ENCODE results near the gene NINJ2.

The NINJ2 gene

DNA sequence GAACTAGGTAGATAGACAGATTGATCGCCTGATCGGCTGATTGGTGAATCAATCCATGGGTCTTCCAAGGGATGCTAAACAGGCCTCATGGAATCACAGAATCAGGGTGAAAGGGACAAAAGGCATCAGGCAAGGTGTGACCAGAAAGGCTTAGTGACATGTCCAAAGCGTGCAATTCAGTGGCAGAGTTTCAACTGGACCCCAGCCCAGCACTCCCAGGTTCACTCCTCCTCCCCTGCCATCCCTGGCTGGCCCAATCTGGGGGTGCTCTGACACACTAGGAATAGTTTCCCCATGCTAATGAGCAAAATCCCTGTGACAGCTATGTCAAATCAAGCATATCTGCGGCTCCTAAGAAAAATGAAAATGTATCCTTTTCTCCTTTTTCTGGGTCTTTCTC, 50.4 kb downstream of the NINJ2 start:
- DNase-seq = no peak

DNA sequence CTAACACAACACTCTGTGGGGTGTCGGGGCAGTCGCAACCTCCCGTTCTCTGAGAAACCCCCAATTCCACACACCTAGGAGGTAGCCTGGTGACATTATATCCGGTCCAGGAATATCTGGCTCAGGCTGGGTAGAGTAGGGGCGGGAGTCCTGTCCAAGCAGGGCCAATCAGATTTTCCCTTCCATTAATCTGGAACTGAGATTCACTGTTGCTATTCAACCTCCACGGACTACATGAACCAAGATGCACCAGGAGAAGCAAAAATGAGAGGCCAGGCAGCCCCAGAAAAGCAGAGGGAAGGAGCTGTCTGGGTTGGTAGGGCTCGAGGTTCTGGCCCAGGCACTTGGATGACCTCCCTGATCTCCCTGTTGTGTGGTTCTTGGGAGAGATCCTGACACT, 51.0 kb downstream of the NINJ2 start:
- no peak for DNase-seq

DNA sequence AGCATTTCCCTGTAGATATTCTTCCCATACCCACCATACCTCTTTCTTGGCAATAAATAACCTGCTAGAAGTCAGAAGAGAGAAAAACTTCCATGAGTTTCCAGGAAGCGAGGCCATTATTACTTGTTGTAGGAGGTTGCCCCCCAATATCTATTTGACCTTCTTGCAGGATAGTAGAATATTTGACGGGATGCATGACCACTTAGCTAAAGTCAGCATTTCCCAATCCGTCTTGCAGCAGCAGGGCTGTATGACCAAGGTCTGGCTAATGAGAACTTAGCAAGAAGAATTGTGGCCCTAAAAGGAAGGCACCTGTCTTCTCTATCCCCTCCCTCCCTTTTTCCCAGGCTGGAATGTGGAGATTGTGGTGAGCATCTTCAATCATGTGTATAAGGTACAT, 51.5 kb downstream of the NINJ2 start:
- DNase-seq = no peak

DNA sequence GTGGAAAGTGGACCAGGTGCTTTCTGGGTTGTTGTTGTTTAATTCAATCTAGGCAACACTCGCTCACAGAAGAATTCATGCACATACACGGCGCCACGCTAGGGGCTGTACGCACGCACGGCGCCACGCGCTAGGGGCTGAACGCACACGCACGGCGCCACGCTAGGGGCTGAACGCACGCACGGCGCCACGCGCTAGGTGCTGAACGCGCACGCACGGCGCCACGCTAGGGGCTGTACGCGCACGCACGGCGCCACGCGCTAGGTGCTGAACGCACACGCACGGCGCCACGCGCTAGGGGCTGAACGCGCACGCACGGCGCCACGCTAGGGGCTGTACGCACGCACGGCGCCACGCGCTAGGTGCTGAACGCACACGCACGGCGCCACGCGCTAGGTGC, 54.3 kb downstream of the NINJ2 start:
- no peak for DNase-seq

DNA sequence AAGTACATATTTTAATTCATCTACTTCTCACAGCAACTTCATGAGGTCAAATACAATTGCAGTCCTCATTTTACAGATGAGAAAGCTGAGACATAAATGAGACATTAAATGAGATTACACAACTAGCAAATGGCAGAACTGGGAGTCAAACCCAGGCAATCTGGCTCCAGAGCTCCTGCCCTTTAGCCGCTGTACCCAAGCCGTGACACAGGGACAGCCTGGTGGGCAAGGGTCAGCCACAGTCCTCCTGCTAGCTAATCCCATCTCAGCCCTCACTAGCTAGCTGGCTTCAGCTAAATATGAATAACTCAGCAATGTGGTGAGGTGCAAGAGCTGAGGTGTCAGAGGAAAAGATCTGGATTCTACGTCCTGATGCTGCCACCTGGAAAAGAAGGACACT, 54.8 kb downstream of the NINJ2 start:
- DNase-seq = no peak

DNA sequence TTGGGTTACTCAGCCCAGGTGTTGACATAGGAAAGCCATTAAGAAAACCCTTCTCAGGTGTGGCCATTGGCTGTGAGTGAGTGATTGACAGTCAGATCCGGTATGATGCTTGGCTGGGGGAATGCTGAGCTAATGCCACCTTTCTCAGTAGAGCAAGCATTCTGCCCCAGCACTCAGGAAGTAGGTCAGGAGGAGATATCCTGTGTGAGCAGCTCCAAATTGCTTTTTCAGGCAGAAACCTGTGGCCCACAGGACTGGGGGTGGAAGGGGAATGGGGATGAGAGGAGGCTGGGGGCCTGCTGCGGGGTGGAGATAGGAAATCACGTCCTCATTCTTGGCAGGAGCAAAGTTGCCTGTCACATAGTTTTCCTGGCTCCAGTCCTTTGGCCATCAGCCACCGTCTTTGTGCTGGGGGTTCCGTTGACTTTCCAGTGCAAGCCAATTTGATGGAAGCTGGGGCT, 55.7 kb downstream of the NINJ2 start:
- no peak for DNase-seq

DNA sequence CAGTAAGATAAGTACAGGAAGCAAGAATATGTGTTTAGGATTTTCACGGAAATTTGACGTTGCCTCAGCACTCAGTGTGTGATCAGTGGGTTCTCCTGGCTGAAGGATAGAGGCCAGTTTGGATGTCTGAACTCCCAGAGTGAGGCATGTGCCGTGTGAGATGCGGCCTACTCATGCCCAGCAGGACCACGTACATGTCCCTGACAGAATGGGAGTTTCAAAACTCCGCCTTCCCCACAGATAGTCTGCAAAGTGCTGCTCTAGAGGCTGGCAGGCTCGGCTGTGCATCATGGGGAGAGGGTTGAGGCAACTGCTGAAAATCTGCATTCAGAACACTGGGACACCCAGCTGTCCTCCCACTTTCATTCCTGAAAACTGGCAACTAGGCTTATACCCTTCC, 58.3 kb downstream of the NINJ2 start:
- no peak for DNase-seq

DNA sequence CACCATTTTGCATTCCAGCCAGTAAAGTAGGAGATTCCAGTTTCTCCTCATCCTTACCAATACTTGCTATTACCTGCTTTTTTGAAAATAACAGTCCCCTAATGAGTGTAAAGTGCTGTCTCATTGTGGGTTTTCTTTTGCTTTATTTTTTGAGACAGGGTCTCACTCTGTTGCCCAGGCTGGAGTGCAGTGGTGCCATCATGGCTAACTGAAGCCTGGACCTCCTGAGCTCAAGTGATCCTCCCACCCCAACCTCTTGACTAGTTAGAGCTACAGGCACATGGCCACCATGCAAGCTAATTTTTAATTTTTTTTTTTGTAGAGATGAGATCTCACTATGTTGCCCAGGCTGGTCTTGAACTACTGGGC, 60.6 kb downstream of the NINJ2 start:
- DNase-seq = no peak

DNA sequence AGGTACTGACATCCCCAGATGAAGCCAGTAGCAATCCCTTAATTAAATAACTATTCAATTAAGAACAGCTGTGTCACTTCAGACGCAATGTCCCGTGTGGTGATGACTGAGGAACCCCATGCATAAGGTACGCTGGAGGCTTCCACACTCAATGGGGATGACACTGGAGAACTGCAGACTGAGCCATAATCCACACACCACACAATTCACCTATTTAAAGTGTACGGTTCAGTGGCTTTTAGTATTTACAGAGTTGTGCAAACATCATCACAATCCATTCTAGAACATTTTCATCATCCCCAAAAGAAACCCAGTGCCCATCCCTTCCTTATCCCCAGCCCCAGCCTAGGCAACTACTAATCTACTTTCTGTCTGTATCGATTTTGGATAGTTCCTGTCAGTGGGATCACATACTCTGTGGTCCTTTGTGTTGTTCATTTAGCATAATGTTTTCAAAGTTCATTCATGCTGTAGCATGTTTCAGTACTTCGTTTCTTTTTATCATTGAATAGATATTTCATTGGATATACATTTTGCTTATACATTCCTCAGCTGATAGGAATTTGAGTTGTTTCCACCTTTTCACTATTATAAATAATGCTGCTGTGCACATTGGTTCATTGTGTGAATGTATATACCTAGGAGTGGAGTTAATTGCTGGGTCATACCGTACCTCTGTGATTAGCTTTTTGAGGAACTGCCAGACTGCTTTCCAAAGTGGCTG, 61.1 kb downstream of the NINJ2 start:
- no peak for DNase-seq

DNA sequence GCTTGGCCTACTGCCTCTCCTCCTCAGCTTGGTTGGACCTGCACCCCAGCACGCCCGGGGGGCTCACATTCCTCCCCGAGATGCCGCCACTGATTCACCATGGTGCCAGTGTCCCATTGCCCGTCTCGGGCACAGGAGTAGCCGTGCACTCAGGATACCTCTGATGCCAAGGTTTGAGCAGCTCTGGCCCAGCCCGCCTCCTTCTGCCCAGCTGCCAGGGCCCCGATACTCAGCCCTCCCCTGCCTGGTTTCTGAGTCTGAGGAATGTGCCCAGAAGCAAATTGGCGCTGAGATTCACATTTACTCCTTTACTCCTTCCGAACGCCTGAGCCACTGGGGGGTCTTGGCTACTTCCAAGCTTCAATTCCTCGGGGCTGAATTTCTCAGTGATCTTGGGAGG, 63.5 kb downstream of the NINJ2 start:
- DNase-seq = no peak

DNA sequence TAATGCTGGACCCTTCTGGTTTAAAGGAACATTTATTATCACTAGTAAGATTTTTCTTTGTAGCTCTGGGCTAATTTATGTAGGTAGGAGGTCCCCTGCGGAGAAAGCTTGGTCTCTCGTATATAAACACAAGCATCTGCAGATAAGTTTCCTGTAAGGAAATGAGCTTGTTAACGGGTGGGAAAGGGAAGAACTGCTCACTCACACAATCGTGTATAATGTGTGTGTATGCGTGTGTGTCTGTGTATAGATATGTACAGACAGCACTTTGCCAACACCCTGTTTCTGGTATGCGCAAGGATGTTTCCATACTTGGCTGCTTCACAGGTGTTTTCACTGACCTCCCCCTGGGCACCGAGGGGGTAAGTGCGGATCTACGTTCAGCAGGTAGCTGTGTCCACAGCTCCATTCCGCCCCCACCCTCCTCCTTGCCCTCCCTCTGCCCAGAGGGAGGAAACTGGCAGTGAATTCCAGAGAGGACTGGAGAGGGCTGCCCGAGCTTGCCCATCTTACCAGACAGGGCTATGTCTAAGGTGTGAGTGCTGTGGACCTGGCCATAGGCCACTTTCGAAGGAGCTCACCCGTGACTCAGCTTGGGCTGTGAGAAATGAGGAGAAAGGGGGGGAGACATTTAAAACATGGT, 65.2 kb downstream of the NINJ2 start:
- DNase-seq = no peak

DNA sequence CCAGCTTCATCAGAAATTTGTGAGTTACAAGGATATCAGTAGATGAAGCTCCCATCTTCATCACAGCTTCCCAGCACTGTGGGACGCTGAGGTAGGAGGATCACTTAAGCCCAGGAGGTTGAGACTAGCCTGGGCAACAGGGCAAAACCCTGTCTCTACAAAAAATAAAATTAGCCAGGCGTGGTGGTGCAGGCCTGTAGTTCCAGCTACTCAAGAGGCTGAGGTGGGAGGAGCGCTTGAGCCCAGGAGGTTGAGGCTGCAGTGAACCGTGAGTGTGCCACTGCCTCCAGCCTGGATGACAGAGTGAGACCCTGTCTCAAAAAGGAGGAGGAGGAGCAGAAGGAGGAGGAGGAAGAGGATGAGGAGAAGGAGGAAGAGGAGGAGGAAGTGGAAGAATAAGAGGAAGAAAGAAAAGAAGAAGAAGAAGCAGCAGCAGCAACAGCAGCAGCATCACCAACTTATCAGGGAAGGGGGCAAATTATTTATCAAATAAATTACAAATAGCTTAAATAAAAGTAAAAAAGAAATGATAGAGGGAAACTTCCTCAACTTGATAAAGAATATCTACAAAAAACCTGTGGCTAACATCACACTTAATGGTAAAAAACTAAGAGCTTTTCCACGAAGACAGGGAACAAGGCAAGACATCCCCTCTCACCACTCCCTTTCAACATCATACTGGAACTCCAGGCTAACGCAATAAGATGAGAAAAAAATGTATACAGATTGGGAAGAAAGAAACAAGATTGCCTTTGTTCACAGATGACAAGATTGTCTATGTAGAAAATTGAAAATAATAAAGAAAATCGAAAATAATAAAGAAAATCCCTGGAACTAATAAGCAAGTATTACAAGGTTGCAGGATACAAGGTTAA, 69.6 kb downstream of the NINJ2 start:
- no peak for DNase-seq

DNA sequence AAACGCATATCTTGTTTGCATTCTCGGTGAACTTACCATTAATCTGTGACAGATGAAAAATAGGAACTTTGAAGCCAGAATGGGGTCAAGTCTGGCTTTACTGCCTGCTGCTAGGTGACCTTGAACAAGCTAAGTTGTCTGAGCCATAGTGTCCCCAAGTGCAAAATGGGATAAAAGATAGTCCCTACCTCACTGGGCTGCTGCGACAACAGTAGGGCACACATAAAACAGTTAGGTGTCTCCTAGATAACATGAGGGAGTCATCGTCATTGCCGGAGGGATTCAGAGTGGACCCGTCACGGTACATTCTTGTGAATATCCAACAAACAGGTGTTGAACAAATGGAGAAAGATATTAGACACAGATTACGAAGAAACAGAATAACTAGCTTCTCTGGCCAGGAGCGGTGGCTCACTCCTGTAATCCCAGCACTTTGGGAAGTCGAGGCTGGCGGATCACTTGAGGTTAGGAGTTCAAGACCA, 71.2 kb downstream of the NINJ2 start:
- no peak for DNase-seq

DNA sequence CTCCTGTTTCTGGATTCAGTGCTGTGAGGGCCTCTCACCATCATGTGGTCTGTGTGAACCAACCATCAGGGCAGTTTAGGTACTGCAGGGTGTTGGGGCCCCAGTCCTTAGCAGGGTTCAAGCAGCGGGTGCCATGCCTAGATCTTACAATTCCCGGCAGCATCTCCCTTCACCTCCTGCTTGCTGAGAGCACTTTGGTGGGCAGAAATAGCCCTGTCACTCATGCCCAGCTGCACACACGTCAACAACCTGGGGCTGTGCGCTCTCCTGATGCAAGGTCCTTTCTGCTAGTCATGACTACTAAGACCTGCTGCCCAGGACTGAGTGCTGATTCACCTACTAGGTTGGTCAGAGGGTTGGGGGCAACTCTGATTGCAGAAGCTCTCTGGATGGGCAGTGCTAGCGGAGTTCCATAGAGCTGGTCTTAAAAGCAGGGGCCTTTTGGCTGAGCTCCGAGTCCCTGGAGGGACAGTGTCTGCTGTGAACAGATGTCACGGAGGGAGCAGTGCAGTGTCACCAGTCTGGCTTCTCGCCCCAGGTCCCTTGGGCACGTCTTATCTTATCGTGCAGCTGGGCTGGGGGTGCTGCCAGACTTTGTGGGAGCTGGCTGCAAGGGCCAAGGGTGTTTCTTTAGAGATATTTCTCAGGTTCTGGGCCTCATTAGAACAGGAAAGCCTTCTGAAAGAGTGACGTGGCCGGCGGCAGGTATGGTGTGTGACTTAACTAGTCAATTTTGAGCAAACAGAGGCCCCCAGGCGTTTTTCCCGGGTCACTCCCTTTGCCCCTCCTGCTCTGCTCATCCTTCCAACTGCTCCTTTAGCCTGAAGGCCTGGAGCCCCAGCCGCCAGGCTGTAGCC, 71.8 kb downstream of the NINJ2 start:
- DNase-seq = no peak

DNA sequence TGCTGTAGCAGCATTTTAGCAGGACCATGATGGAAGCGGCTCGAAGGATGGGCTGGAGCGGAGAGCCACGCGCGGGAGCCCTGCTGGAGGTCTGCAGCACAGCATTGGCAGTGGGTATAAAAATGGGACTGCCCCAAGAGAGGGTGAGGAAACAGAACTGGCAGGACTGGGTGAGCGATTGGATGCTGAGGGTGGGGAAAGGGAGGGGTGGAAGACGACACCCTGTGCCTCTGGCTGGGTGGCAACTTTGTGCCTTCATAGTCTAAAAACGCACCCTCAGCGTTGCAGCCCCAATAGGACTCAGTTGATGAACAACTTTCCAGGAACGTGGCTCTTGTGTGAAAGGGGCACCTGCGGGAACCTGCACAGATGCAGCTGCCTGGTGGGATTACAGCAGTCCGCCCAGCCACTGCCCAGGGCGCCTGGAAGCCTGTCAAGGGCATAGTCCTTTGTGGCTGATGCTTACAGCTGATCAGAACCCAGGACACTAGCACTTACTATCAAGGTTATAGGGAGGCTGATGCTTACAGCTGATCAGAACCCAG, 73.0 kb downstream of the NINJ2 start:
- no peak for DNase-seq

DNA sequence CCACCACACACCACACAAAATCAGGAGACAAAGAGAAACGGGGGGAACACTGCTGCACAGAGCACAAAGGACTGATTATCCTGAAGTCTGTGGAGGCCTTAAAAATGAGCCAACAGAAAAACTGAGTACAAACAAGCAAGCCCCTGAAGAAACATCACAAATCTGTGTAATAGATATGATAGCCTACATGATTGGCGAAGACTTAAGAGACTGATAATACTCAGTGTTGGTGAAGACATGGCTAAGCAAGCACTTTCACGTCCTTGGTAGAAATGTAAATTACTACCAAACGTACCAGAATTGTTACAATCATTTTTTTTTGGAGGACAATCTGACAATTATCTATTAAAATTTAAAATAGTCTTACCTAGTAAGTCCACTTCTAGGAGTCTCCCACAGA, 74.6 kb downstream of the NINJ2 start:
- no peak for DNase-seq

DNA sequence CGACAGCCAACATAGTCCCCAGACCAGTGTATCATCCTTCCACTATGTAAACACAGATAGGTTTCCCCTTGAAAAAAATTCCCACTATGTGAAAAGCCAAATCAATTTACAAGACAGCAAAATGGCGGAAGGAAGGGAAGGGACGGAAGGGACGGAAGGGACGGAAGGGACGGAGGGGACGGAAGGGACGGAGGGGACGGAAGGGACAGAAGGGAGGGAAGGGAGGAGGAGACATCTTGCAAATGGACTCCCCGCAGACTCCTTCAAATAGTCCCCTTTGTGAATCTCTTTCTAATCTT, 75.3 kb downstream of the NINJ2 start:
- no peak for DNase-seq

DNA sequence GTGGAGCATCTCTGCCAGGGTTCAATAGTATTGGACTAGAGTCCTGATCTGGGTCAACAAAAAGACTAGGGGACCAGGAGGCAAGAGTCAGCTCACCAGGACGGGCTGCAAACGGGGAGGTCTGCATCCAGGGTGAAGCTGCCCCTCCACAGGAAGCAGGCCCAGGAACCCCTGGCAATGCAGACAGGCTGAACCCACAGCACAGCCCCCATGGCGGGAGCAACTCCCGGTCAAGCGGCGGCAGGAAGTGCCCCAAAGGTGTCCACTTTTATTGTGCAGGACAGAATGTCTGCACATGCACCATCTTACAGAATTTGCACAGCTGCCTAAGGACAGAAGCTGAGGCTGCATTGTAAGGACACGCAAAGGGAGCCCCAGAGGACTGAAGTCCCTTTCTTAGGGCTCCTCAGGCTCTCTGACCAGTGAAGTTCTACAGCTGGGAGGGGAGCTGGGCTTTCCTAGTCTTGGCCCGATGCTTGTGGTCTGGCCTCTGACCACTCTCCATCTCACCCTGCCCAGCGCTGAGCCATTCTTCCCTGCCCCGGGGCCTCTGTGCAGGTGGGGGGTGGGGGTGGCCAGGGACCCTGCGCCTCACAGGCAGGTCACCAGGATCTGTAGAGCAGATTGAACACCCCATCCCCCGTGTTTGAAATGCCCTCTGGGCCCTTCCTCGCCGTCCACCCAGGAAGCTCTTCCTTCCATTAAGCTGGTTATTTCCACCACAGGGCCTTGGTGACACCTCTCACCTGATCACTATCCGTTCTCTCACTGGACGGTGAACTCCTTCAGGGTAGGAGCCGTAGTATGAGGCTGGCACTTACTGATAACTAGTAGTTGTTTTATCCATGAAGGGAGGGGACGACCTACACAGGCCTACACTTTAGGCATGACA, 75.9 kb downstream of the NINJ2 start:
- no peak for DNase-seq

DNA sequence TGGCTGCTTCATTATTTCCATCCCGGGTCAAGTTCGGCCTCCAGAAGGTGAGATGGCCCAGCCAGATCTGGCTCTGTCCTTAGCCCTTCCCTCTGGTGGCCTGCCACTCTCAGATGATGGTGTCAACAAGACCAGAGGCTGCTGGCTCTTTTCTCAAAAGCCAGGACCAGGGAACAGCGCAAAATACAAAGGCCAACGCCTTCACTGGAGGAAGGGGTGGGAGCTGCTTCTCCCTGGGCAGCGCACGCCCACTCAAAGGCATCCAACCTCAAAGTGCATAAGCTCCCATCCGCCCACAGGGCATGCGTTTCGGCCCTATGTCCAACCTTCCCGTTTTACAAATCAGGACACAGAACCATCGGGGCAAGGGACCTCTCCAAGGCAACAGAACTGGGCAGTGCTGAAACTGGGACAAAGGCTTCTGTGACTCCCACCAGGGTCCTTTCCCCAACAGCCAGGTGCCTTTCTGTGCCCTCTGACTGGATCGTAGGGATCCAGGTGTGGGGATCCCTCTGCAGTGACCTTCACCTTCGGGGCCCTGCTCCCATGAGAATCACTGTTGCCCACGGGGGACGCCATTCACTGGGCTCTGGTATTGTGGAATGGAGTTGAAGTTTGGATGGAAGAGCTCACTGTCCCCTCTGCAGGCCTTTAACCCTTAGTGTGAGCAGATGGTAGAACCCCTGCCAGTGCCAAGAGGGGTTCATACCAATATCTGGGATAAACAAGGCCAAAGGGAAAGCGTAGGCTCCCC, 76.8 kb downstream of the NINJ2 start:
- no peak for DNase-seq
